Amniotic stem cell (primary cell): ENCODE results near the gene ALOXE3.

Experiments used
- DNase-seq: peaks from one replicate; lab custom pipeline; 2025; lab: John Stamatoyannopoulos, UW

ALOXE3 gene

DNA sequence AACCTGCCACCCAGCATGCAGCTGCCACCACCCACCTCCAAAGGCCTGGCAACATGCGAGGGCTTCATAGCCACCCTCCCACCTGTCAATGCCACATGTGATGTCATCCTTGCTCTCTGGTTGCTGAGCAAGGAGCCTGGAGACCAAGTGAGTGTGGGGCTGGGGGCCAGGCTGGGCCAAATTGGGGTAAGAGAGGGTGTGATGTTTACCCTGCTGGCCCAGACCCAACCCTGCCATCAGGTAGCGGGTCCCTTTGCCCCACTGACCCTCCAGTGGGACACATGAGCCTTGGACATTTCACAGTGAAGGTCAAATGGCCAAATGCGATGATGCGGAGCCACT, 70.6 kb downstream of the ALOXE3 start:
- no peak for DNase-seq

DNA sequence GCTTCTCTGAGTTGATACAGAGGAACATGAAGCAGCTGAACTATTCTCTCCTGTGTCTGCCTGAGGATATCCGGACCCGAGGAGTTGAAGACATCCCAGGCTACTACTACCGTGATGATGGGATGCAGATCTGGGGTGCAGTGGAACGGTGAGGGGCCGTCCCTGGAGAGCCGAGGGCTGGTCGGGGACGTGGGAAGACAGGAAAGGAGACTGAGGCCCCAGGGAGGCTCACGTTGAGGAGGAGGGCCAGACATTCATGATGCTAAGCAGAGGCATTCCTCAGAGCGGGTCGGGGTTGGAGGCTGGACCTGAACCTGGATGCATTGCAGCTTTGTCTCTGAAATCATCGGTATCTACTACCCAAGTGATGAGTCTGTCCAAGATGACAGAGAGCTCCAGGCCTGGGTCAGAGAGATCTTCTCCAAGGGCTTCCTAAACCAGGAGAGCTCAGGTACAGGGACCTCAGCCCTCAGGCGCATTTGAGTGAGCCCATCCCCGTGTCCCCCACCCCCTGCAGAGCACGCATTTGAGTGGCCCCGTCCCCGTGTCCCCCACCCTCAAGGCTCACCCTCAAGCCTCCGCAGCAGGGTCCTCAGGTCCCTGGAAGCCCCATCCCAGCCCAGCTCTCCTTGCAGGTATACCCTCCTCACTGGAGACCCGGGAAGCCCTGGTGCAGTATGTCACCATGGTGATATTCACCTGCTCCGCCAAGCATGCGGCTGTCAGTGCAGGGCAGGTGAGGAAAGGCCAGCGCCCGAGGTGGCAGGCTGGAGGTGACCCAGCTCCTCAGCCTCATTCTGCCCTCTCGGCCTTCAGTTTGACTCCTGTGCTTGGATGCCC, 71.2 kb downstream of the ALOXE3 start:
- no peak for DNase-seq

DNA sequence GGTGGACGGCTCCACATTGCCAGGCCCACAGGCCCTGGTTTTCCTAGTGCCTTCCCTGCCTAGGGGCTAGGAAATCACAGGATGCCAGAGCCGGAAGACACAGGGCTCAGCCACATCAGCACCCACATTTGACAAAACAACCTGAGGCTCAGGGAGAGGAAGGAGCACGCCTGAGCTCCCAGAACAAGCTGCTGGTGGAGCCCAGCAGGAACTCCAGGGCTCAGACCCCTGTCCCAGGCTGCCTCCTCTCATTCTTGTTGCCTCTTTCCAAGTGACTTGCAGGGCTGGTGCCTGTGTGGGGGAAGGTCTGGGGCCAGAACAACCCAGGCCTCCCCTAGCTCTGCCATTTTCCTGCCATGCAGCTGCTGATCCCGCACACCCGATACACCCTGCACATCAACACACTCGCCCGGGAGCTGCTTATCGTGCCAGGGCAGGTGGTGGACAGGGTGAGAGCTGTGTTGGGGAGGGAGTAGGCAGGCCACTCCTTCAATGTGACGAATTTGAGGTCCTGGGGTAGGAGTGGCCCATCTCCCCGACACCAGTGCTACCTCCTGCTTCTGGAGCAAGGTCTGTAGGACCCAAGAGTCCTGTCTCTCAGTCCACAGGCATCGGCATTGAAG, 71.9 kb downstream of the ALOXE3 start:
- DNase-seq, result no peak
